HL-60 (cell line): ENCODE measurements around the gene HELB.
A peak's percentile ranks its signal among the peaks of the same experiment; 100 is the strongest.

Experiments used
- DNase-seq, 2 experiments: peaks; one replicate each; pipeline ENCODE4 v3.0.0-alpha.2; 2010 to 2020; ENCODE audit warnings: low read depth in 1 of 2, low spot score in 1 of 2
- H3K27ac ChIP-seq: fragments of 250-450 bp; sonication (Bioruptor Pico); replicated peaks from 2 replicates; pipeline ENCODE4 v1.5.1; 2020; ENCODE audit warnings: mild to moderate bottlenecking, moderate library complexity
- H3K27me3 ChIP-seq: fragments of 250-450 bp; sonication (Bioruptor Pico); 2 replicates; pipeline ENCODE4 v1.5.1; 2021; ENCODE audit warnings: mild to moderate bottlenecking, moderate library complexity; ENCODE audit not compliant: insufficient read depth, poor library complexity, severe bottlenecking
- H3K4me3 ChIP-seq: replicated peaks from 2 replicates; pipeline ENCODE4 v1.5.1; 2011; ENCODE audit warnings: mild to moderate bottlenecking, control low read depth, low read length; ENCODE audit not compliant: insufficient read depth
- CTCF ChIP-seq: IDR thresholded peaks from one replicate; pipeline ENCODE4 v1.5.1; 2011; ENCODE audit warnings: low read length, control low read depth, inconsistent platforms; ENCODE audit not compliant: insufficient read depth
- GABPA ChIP-seq: IDR thresholded peaks from 2 replicates; pipeline ENCODE4 v1.6.1; 2012; ENCODE audit warnings: low read depth
- POLR2AphosphoS5 ChIP-seq: IDR thresholded peaks from 2 replicates; pipeline ENCODE4 v1.6.1; 2012; ENCODE audit warnings: low read depth
- SPI1 ChIP-seq: IDR thresholded peaks from 2 replicates; pipeline ENCODE4 v1.6.1; 2012; ENCODE audit warnings: low read depth, mild to moderate bottlenecking, borderline replicate concordance
- long read RNA-seq: library from polyadenylated mRNA; unstranded; transcript quantifications from one replicate; pipeline ENCODE4 v2.0.0, GENCODE V29; 2020
- TF ChIP-seq, protein P1 (sequence below): IDR thresholded peaks from 2 replicates; pipeline ENCODE4 v1.6.1; 2012; ENCODE audit warnings: low read depth; ENCODE audit not compliant: insufficient replicate concordance

Gene HELB
- long read RNA-seq, full-length matches to known transcripts: 18 of 37 reads
- long read RNA-seq, partial matches to known transcripts: 7 of 37 reads
- long read RNA-seq, other reads (novel, unspliced or antisense): 12 of 37 reads

- peak within 1 kb of the TSS; percentile 62 for H3K4me3 ChIP-seq
- H3K27ac ChIP-seq: peak within 1 kb of the TSS; percentile 52
- peak; percentile 89 to 98 for DNase-seq
- no peak for TF ChIP-seq GABPA
- TF ChIP-seq, protein P1, sequence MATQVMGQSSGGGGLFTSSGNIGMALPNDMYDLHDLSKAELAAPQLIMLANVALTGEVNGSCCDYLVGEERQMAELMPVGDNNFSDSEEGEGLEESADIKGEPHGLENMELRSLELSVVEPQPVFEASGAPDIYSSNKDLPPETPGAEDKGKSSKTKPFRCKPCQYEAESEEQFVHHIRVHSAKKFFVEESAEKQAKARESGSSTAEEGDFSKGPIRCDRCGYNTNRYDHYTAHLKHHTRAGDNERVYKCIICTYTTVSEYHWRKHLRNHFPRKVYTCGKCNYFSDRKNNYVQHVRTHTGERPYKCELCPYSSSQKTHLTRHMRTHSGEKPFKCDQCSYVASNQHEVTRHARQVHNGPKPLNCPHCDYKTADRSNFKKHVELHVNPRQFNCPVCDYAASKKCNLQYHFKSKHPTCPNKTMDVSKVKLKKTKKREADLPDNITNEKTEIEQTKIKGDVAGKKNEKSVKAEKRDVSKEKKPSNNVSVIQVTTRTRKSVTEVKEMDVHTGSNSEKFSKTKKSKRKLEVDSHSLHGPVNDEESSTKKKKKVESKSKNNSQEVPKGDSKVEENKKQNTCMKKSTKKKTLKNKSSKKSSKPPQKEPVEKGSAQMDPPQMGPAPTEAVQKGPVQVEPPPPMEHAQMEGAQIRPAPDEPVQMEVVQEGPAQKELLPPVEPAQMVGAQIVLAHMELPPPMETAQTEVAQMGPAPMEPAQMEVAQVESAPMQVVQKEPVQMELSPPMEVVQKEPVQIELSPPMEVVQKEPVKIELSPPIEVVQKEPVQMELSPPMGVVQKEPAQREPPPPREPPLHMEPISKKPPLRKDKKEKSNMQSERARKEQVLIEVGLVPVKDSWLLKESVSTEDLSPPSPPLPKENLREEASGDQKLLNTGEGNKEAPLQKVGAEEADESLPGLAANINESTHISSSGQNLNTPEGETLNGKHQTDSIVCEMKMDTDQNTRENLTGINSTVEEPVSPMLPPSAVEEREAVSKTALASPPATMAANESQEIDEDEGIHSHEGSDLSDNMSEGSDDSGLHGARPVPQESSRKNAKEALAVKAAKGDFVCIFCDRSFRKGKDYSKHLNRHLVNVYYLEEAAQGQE: no peak
- no peak for TF ChIP-seq SPI1
- peak; percentile 79 for TF ChIP-seq POLR2AphosphoS5
- no peak for TF ChIP-seq CTCF
- no peaks in the 10 kb centered on the region for H3K27me3 ChIP-seq
Observed at GRCh38 chr12:66301944-66302826, at the start of gene HELB. Gene HELB, plus strand, starts transcription at chr12:66302493. Its CDS starts 111 bp downstream, at chr12:66302604.

GRCh38 chr12:66252771-66253170 lies 49.5 kb upstream of the HELB start:
- DNase-seq: no peak
- Histone ChIP-seq H3K27me3 (no peaks in the 10 kb centered on the region), H3K27ac (no peak overlapping the region), H3K4me3 (no peak overlapping the region)
- TF ChIP-seq SPI1 (no peak), CTCF (no peak), POLR2AphosphoS5 (no peak), GABPA (no peak)
- TF ChIP-seq, protein P1: no peak

- no peaks in the 10 kb centered on the region for H3K27me3 ChIP-seq
- TF ChIP-seq GABPA (no peak), CTCF (no peak), POLR2AphosphoS5 (no peak), SPI1 (no peak)
- TF ChIP-seq, protein P1: no peak
- DNase-seq: no peak
- no peak overlapping the region for H3K27ac ChIP-seq
- H3K4me3 ChIP-seq: no peak overlapping the region
Observed at GRCh38 chr12:66255737-66256136, 46.6 kb upstream of the HELB start.
